BLaER1 treated with 17β-estradiol and CSF1 and Interleukin-3, amounts not matched to agents 10 nM and 100 nM (cell line): Measurements from ENCODE around the gene PIK3R3.

Source experiments
- H3K27ac ChIP-seq, 11 experiments: shearing (Covaris generic); formaldehyde crosslinking; 2 replicates each; pipeline ENCODE4 v1.8.1; 2022
- H3K27me3 ChIP-seq, 11 experiments: shearing (Covaris generic); formaldehyde crosslinking; 2 replicates each; pipeline ENCODE4 v1.8.1; 2022
- H3K36me3 ChIP-seq, 11 experiments: shearing (Covaris generic); formaldehyde crosslinking; 2 replicates each; pipeline ENCODE4 v1.8.1; 2022
- H3K4me1 ChIP-seq, 10 experiments: shearing (Covaris generic); formaldehyde crosslinking; 2 replicates each; pipeline ENCODE4 v1.8.1; 2022
- H3K4me2 ChIP-seq, 11 experiments: shearing (Covaris generic); formaldehyde crosslinking; 2 replicates each; pipeline ENCODE4 v1.8.1; 2022
- H3K4me3 ChIP-seq, 10 experiments: shearing (Covaris generic); formaldehyde crosslinking; 2 replicates each; pipeline ENCODE4 v1.8.1; 2022
- H3K9ac ChIP-seq, 11 experiments: shearing (Covaris generic); formaldehyde crosslinking; 2 replicates each; pipeline ENCODE4 v1.8.1; 2022
- H3K9me3 ChIP-seq, 11 experiments: shearing (Covaris generic); formaldehyde crosslinking; replicated peaks in 1 of 11; 2 replicates each; pipeline ENCODE4 v1.8.1; 2022
- H4K20me1 ChIP-seq, 11 experiments: shearing (Covaris generic); formaldehyde crosslinking; 2 replicates each; pipeline ENCODE4 v1.8.1; 2022
- Cebpa-rat ChIP-seq, 11 experiments: shearing (Covaris generic); IDR thresholded peaks; 2 replicates each; pipeline ENCODE4 v1.8.1; 2022

PIK3R3 gene

GRCh38 chr1:46128344-46128743, 4.1 kb downstream of the PIK3R3 start:
- no peak overlapping the region for H3K27ac ChIP-seq

GRCh38 chr1:46118856-46119255, 13.6 kb downstream of the PIK3R3 start:
- Histone ChIP-seq H3K27me3 (no peaks in the 10 kb centered on the region; a peak in 1 of 22 replicates), H3K36me3 (peaks cover 0 to 77% (median 17%) of the 10 kb centered on the region in 11 experiments; a peak in 11 of 22 replicates), H3K4me1 (peaks cover 0 to 24% (median 9%) of the 10 kb centered on the region in 10 experiments; a peak in 14 of 20 replicates), H3K9me3 (no peaks in the 10 kb centered on the region), H3K4me3 (no peak overlapping the region), H3K27ac (no peak overlapping the region), H4K20me1 (peaks cover 0 to 84% (median 6%) of the 10 kb centered on the region in 11 experiments; a peak in 10 of 22 replicates), H3K9ac (no peak overlapping the region), H3K4me2 (no peak overlapping the region)
- no peak for TF ChIP-seq Cebpa-rat (IDR thresholded peaks at IDR 0.05)

More at GRCh38 chr1:46128344-46128743, 4.1 kb downstream of the PIK3R3 start:
- no peak for TF ChIP-seq Cebpa-rat (IDR thresholded peaks at IDR 0.05)
- peak overlapping the region in 10 of 11 experiments; percentile 72 to 89 (median 78); a peak in 17 of 22 replicates for H3K4me2 ChIP-seq
- H4K20me1 ChIP-seq = peaks cover 0 to 16% (median 4%) of the 10 kb centered on the region in 11 experiments; a peak in 6 of 22 replicates
- no peak overlapping the region for H3K9ac ChIP-seq
- H3K4me3 ChIP-seq = peak overlapping the region in 3 of 10 experiments; percentile 85 to 91 (median 91); a peak in 2 of 20 replicates
- no peaks in the 10 kb centered on the region for H3K27me3 ChIP-seq
- H3K4me1 ChIP-seq = peaks cover 12 to 27% (median 22%) of the 10 kb centered on the region in 10 experiments
- H3K9me3 ChIP-seq = no peaks in the 10 kb centered on the region
- peaks cover 0 to 30% (median 12%) of the 10 kb centered on the region in 11 experiments; a peak in 11 of 22 replicates for H3K36me3 ChIP-seq

DNA sequence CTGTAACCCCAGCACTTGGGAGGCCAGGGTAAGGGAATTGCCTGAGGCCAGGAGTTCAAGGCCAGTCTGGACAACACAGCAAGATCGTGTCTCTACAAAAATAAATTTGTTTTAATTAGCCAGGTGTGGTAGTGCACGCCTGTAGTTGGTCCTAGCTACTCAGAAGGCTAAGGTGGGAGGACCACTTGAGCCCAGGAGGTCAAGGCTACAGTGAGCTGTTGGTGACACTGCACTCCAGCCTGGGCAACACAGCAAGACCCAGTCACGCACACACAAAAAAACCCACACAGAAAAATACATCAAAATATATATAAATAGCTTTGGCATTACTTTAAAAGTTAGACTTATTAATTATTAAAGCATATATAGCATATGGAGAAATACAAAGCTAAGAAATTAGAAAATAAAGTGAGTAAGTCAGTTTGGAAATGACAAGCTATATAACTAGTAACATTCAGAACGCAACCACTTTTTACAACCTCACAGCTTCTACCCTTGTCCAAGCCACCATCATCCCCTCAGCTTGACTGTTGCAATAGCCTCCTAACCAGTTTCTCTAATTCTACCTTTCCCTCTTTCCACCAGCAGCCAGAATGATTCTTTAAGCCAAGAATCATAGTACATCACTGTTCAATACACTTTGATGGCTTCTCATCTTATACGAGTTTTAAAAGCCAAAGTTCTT, 14.5 kb downstream of the PIK3R3 start:
- no peak for TF ChIP-seq Cebpa-rat (IDR thresholded peaks at IDR 0.05)
- peaks cover 0 to 88% (median 12%) of the 10 kb centered on the region in 11 experiments; a peak in 12 of 22 replicates for H4K20me1 ChIP-seq
- H3K4me1 ChIP-seq = peaks cover 5 to 25% (median 13%) of the 10 kb centered on the region in 10 experiments; a peak in 16 of 20 replicates
- no peaks in the 10 kb centered on the region for H3K9me3 ChIP-seq
- no peak overlapping the region for H3K4me2 ChIP-seq
- no peak overlapping the region for H3K27ac ChIP-seq
- peaks cover 0 to 77% (median 17%) of the 10 kb centered on the region in 11 experiments; a peak in 11 of 22 replicates for H3K36me3 ChIP-seq
- H3K27me3 ChIP-seq = no peaks in the 10 kb centered on the region; a peak in 1 of 22 replicates
- no peak overlapping the region for H3K9ac ChIP-seq
- no peak overlapping the region for H3K4me3 ChIP-seq

GRCh38 chr1:46114925-46115603, 17.4 kb downstream of the PIK3R3 start:
- TF ChIP-seq Cebpa-rat (IDR thresholded peaks at IDR 0.05) = no peak
- Histone ChIP-seq H3K36me3 (peaks cover 0 to 65% (median 14%) of the 10 kb centered on the region in 11 experiments; a peak in 10 of 22 replicates), H3K27me3 (no peaks in the 10 kb centered on the region), H3K9ac (0 out of 22 replicates have a peak overlapping the region, but pooled peaks of 1 of the 11 experiments have one; percentile 5), H3K4me3 (no peak overlapping the region), H4K20me1 (peaks cover 0 to 80% (median 15%) of the 10 kb centered on the region in 11 experiments; a peak in 12 of 22 replicates), H3K27ac (peak overlapping the region in 10 of 11 experiments; percentile 14 to 64 (median 44); a peak in 15 of 22 replicates), H3K4me1 (peaks cover 5 to 40% (median 11%) of the 10 kb centered on the region in 10 experiments; a peak in 14 of 20 replicates), H3K4me2 (peak overlapping the region in 8 of 11 experiments; percentile 0 to 73 (median 28); a peak in 12 of 22 replicates), H3K9me3 (no peaks in the 10 kb centered on the region)

GRCh38 chr1:46113948-46114347, 18.5 kb downstream of the PIK3R3 start:
- 0 out of 22 replicates have a peak overlapping the region, but pooled peaks of 1 of the 11 experiments have one; percentile 0 for H3K27ac ChIP-seq
- no peak overlapping the region for H3K9ac ChIP-seq
- peaks cover 0 to 80% (median 15%) of the 10 kb centered on the region in 11 experiments; a peak in 12 of 22 replicates for H4K20me1 ChIP-seq
- peaks cover 0 to 59% (median 18%) of the 10 kb centered on the region in 11 experiments; a peak in 10 of 22 replicates for H3K36me3 ChIP-seq
- peak overlapping the region in 5 of 11 experiments; percentile 11 to 73 (median 31); a peak in 6 of 22 replicates for H3K4me2 ChIP-seq
- no peak overlapping the region for H3K4me3 ChIP-seq
- no peaks in the 10 kb centered on the region for H3K9me3 ChIP-seq
- H3K27me3 ChIP-seq = no peaks in the 10 kb centered on the region
- H3K4me1 ChIP-seq = peaks cover 5 to 51% (median 14%) of the 10 kb centered on the region in 10 experiments; a peak in 14 of 20 replicates
- no peak for TF ChIP-seq Cebpa-rat (IDR thresholded peaks at IDR 0.05)

DNA sequence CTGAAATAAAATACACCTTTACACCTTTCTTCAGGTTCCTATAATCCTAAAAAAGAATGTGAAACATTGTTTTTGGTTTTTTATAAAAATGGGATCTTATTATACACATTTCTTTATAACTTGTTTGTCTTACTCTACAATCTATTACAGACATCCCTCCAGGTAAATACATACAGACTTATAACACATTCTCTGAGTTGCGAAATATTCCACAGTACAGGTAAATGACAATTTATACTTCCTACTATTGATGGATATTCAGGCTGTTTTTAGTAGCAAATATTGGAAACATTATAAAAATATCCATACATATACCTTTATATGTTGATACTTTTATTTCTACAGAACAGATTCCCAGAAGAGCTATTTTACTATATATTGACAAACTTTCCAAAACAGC, 20.3 kb downstream of the PIK3R3 start:
- Histone ChIP-seq H3K36me3 (peaks cover 0 to 59% (median 16%) of the 10 kb centered on the region in 11 experiments; a peak in 10 of 22 replicates), H4K20me1 (peaks cover 0 to 80% (median 24%) of the 10 kb centered on the region in 11 experiments; a peak in 12 of 22 replicates), H3K4me3 (no peak overlapping the region), H3K4me1 (peaks cover 5 to 58% (median 14%) of the 10 kb centered on the region in 10 experiments; a peak in 14 of 20 replicates), H3K9me3 (no peaks in the 10 kb centered on the region), H3K4me2 (no peak overlapping the region), H3K27me3 (no peaks in the 10 kb centered on the region), H3K27ac (no peak overlapping the region), H3K9ac (no peak overlapping the region)
- no peak for TF ChIP-seq Cebpa-rat (IDR thresholded peaks at IDR 0.05)

DNA sequence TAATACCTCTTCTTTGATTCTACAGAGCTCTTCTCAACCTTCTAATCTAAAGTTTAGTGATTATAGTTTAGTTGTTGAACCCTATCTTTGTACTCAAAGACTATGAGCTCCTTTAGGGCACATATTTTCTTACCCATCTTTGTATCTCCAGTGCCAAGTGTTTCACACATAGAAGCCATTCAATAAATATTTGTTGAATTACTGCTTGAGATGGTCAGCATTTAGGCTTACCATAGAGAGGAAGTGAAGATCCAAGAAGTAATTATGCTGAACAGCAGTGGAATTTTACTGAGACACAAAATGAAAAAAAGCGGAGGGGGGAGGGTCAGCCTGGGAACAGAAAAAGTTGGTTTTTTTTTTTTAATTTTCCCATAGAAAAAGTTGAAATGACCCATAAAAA, 21.9 kb downstream of the PIK3R3 start:
- Histone ChIP-seq H3K9me3 (no peaks in the 10 kb centered on the region; a peak in 1 of 22 replicates), H3K27ac (peak overlapping the region in 2 of 11 experiments; percentile 5 to 23; a peak in 1 of 22 replicates), H3K4me2 (peak overlapping the region in 4 of 11 experiments; percentile 4 to 75 (median 55); a peak in 6 of 22 replicates), H3K4me1 (peaks cover 3 to 55% (median 14%) of the 10 kb centered on the region in 10 experiments; a peak in 14 of 20 replicates), H3K9ac (no peak overlapping the region), H3K36me3 (peaks cover 0 to 57% (median 22%) of the 10 kb centered on the region in 11 experiments; a peak in 11 of 22 replicates), H3K4me3 (no peak overlapping the region), H4K20me1 (peaks cover 0 to 81% (median 24%) of the 10 kb centered on the region in 11 experiments; a peak in 12 of 22 replicates), H3K27me3 (no peaks in the 10 kb centered on the region)
- TF ChIP-seq Cebpa-rat (IDR thresholded peaks at IDR 0.05) = no peak

GRCh38 chr1:46102769-46103476, 29.5 kb downstream of the PIK3R3 start:
- Histone ChIP-seq H4K20me1 (peaks cover 0 to 34% (median 4%) of the 10 kb centered on the region in 11 experiments; a peak in 10 of 22 replicates), H3K27ac (no peak overlapping the region), H3K9me3 (peaks cover 18 to 62% (median 55%) of the 10 kb centered on the region in 11 experiments), H3K4me3 (no peak overlapping the region), H3K36me3 (peaks cover 0 to 96% (median 64%) of the 10 kb centered on the region in 11 experiments; a peak in 19 of 22 replicates), H3K4me1 (peaks cover 0 to 6% (median 0%) of the 10 kb centered on the region in 10 experiments; a peak in 1 of 20 replicates), H3K27me3 (no peaks in the 10 kb centered on the region), H3K4me2 (no peak overlapping the region), H3K9ac (no peak overlapping the region)
- TF ChIP-seq Cebpa-rat (IDR thresholded peaks at IDR 0.05) = no peak
